Tibial artery (tissue), 4 donors: ENCODE data around the gene RAB39B.

Experiments used
- DNase-seq, 2 donors: peaks; one replicate each; pipeline ENCODE4 v3.0.0-alpha.2; 2019
- H3K27ac ChIP-seq, 2 donors: fragments of 200-600 bp; sonication (generic) in 1 of 2; 1 replicate in 1 of 2; 2 replicates in 1 of 2; pipeline ENCODE4 v1.5.1; 2018 to 2019; ENCODE audit warnings: mild to moderate bottlenecking in 1 of 2
- H3K27me3 ChIP-seq, 2 donors: fragments of 200-600 bp; sonication (generic) in 1 of 2; one replicate each; pipeline versions ENCODE4 v1.5.1 to v1.6.0; 2016 to 2019
- H3K36me3 ChIP-seq, 3 donors: fragments of 200-600 bp; sonication (generic) in 2 of 3; one replicate each; pipeline ENCODE4 v1.5.1; 2016 to 2019; ENCODE audit warnings: mild to moderate bottlenecking in 2 of 3
- H3K4me1 ChIP-seq, 4 donors: fragments of 200-600 bp; sonication (generic) in 2 of 4; 1 replicate in 3 of 4; 2 replicates in 1 of 4; pipeline ENCODE4 v1.5.1; 2016 to 2019
- H3K4me3 ChIP-seq, 2 donors: fragments of 200-600 bp; sonication (generic) in 1 of 2; 1 replicate in 1 of 2; 2 replicates in 1 of 2; pipeline ENCODE4 v1.5.1; 2018 to 2019; ENCODE audit warnings: mild to moderate bottlenecking in 2 of 2
- H3K9me3 ChIP-seq, 3 donors: fragments of 200-600 bp; sonication (generic) in 1 of 3; one replicate each; pipeline ENCODE4 v1.5.1; 2016 to 2019
- intact Hi-C: fragments of 100-400 bp; cut with DNase I; formaldehyde crosslinking; loops from one replicate; pipeline ENCODE4 v1.15.0; 2023; ENCODE audit warnings: low total_unique reads
- TF ChIP-seq, protein P1 (sequence below), 2 experiments: fragments of 200-600 bp in 1 of 2; fragments of 450-650 bp in 1 of 2; IDR thresholded peaks; one replicate each; pipeline ENCODE4 v1.5.1; 2017 to 2019; ENCODE audit warnings: antibody characterized with exemption in 2 of 2, mild to moderate bottlenecking in 1 of 2, moderate library complexity in 1 of 2

The RAB39B gene

DNA sequence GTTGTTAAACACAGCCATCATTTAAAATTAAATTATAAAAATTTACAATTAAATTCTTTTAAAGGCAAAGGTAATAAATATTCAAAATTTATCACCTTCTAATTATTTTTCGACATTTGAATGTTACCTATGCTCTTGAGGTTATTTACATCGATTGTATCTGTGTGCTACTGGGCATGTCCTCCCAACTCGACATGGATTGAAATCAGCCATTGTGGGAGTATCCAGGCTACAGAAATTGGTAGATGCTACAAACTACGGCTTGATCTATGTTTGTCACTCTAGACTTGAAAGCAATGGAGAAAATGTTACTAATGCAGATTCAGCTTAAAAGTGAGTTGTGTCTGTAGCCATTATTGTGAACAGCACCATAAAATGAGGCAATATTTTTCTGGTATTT, 50.6 kb downstream of the RAB39B start:
- intact Hi-C loops, result no loop called here
- no peak overlapping the region for H3K4me3 ChIP-seq
- H3K27me3 ChIP-seq, result no peaks in the 10 kb centered on the region
- TF ChIP-seq, protein P1, sequence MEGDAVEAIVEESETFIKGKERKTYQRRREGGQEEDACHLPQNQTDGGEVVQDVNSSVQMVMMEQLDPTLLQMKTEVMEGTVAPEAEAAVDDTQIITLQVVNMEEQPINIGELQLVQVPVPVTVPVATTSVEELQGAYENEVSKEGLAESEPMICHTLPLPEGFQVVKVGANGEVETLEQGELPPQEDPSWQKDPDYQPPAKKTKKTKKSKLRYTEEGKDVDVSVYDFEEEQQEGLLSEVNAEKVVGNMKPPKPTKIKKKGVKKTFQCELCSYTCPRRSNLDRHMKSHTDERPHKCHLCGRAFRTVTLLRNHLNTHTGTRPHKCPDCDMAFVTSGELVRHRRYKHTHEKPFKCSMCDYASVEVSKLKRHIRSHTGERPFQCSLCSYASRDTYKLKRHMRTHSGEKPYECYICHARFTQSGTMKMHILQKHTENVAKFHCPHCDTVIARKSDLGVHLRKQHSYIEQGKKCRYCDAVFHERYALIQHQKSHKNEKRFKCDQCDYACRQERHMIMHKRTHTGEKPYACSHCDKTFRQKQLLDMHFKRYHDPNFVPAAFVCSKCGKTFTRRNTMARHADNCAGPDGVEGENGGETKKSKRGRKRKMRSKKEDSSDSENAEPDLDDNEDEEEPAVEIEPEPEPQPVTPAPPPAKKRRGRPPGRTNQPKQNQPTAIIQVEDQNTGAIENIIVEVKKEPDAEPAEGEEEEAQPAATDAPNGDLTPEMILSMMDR (IDR thresholded peaks at IDR 0.05), result no peak
- no peaks in the 10 kb centered on the region for H3K9me3 ChIP-seq
- no peak for DNase-seq
- H3K36me3 ChIP-seq, result no peaks in the 10 kb centered on the region
- no peak overlapping the region for H3K27ac ChIP-seq
- peaks cover 0 to 13% (median 0%) of the 10 kb centered on the region in 4 donors for H3K4me1 ChIP-seq

DNA sequence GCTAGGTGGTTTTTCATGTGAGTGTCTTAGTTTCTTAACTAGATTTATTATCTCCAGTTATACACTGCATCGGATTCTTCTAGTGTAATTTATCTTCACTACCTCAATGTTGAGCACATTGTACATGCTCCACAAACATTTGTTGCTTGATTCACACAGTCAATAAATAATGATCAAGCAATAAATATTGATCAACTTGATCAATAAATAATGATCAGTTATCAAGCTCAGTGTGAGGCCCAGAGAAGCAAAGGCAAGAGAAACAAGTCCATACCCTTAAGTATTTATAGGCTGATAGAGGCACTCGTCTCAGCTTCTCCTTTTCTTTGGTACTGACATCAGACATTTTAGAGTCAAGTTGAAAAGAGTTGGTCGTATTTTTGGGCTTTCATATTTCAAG, 53.1 kb downstream of the RAB39B start:
- intact Hi-C loops, result no loop called here
- Histone ChIP-seq H3K27me3 (no peaks in the 10 kb centered on the region), H3K4me1 (no peaks in the 10 kb centered on the region), H3K27ac (no peak overlapping the region), H3K4me3 (no peak overlapping the region), H3K9me3 (no peaks in the 10 kb centered on the region), H3K36me3 (no peaks in the 10 kb centered on the region)
- no peak for DNase-seq
- TF ChIP-seq, protein P1 (IDR thresholded peaks at IDR 0.05), result no peak
